Measurements from ENCODE around the gene ISYNA1. TPM values are rescaled to one million over a fixed set of nuclear protein-coding genes. Genes with fewer than 3 reads are reported as not detected.
A peak's percentile ranks its signal among the peaks of the same experiment; 100 is the strongest.

ISYNA1 gene
- total and polyA plus RNA-seq, 11 donors = 14.0 to 60.6 (median 24.0) TPM

DNA sequence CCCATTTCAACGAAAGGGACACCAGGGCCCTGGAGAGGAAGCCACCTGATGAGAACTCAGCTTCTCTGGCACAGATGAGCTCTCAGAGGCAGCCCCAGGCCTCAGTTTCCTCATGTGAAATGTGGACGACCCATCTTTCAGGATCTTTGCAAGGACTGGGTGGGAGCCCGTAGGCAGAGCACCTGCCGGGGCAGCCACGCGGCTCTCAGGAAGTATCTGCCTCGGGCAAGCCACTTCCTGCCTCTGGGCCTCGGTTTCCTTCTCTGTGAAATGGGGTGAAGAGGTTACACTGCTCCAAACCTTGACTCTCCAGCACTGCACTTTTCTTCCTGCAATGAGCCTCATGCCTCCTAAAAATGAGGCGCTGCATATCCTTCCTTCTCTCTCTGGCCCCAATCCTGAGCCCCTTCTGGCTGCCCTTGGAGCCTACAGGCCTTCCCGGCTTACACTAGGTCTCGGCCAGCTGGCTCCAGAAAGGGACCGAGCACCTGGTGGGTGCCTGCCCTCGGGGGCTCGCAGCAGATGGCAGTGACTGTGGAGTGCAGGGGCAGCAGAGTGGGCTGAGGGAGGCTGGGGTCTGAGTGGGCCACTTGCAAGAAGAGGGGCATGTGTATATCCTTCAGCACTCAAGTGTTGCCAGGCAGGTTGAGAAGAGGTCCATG, 15.3 kb downstream of the ISYNA1 start:
- DNase-seq (peak in 1 of 5 donors; percentile 24), ATAC-seq (no peak)
- H3K9me3 ChIP-seq = no peaks in the 10 kb centered on the region
- peaks cover 0 to 7% (median 0%) of the 10 kb centered on the region in 9 donors for H3K27me3 ChIP-seq
- H3K36me3 ChIP-seq = no peaks in the 10 kb centered on the region
- intact Hi-C loops (cut with DNase I) = no loop called here
- WGBS, 4 donors = 75 to 83% (median 76%) methylated on average over 14 of the region's 14 CpGs
- no peak for TF ChIP-seq POLR2A (IDR thresholded peaks at IDR 0.05)
- TF ChIP-seq CTCF (IDR thresholded peaks at IDR 0.05) = no peak
- H3K4me1 ChIP-seq = peaks cover 9 to 88% (median 62%) of the 10 kb centered on the region in 12 donors
- peak overlapping the region in 1 of 12 donors; percentile 98 for H3K27ac ChIP-seq
- peak overlapping the region in 1 of 12 donors; percentile 6 for H3K4me3 ChIP-seq

DNA sequence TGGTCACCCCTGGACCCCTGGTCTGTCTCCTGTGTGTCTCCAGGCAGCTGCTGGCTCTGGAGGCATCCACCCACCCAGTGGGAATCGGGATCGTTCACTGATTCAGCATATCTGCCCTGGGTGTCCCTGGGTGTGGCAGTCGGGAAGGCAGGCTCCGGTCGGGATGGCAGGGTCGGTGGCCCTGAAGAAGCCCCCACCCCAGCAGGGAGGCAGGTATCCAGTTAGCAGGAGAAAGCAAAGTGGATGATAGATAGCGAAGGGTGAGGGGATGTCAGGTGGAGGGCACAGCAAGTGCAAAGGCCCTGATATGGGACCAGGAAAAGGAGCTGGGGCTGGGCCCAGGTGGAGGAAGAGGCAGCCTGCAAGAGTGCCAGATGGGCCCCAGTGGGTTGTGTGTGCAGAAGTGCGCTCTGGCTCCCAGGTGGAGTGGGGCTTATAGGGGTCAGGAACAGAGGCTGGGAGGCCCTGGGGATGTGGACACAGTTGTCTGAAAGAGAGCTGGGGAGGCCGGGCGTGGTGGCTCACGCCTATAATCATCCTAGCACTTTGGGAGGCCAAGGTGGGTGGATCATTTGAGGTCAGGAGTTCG, 16.5 kb downstream of the ISYNA1 start:
- intact Hi-C loops (cut with DNase I) = no loop called here
- peaks cover 9 to 92% (median 66%) of the 10 kb centered on the region in 12 donors for H3K4me1 ChIP-seq
- TF ChIP-seq CTCF (IDR thresholded peaks at IDR 0.05) (no peak), POLR2A (IDR thresholded peaks at IDR 0.05) (no peak)
- H3K4me3 ChIP-seq = peak overlapping the region in 5 of 12 donors; percentile 75 to 92 (median 86)
- ATAC-seq = no peak
- no peaks in the 10 kb centered on the region for H3K9me3 ChIP-seq
- peak in 1 of 5 donors; percentile 26 for DNase-seq
- H3K27ac ChIP-seq = peak overlapping the region in 6 of 12 donors; percentile 23 to 99 (median 96)
- H3K27me3 ChIP-seq = peaks cover 0 to 18% (median 0%) of the 10 kb centered on the region in 9 donors
- H3K36me3 ChIP-seq = no peaks in the 10 kb centered on the region
- WGBS, 4 donors = 77 to 85% (median 81%) methylated on average over 10 to 12 of the region's 12 CpGs

DNA sequence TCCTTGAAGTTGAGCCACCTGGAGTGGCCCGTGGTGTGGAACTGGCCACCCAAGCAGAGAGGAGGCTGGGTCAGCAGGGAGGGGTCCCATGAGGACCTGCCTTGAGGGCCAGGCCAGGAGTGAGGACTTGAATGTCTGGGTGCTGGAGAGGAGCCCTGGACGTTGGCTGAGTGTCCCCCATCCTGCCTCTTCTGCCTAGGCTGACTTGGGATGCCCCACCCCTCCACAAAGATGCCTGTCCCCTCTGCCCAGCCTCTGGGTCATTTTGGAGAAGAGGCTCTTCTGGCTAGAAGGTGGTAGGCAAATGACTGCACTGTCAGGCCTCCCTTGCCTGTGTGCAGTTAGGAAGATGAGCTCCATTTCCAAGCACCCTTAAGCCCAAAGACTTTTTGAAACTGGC, 17.0 kb downstream of the ISYNA1 start:
- no peak for TF ChIP-seq POLR2A (IDR thresholded peaks at IDR 0.05)
- no peak for TF ChIP-seq CTCF (IDR thresholded peaks at IDR 0.05)
- H3K27ac ChIP-seq = peak overlapping the region in 8 of 12 donors; percentile 94 to 100 (median 98)

More for the DNA sequence above, 17.0 kb downstream of the ISYNA1 start:
- ATAC-seq (no peak), DNase-seq (peak in 1 of 5 donors; percentile 24)
- Histone ChIP-seq H3K4me3 (peak overlapping the region in 9 of 12 donors; percentile 69 to 92 (median 81)), H3K36me3 (no peaks in the 10 kb centered on the region), H3K27me3 (peaks cover 0 to 22% (median 0%) of the 10 kb centered on the region in 9 donors), H3K4me1 (peaks cover 10 to 92% (median 66%) of the 10 kb centered on the region in 12 donors), H3K9me3 (no peaks in the 10 kb centered on the region)
- intact Hi-C loops (cut with DNase I) = no loop called here
- 35 to 66% (median 54%) methylated on average over 2 of the region's 2 CpGs for WGBS, 4 donors

All from heart left ventricle (tissue), 16 donors.